Muscle layer of duodenum (tissue), 2 donors: Measurements from ENCODE around the gene ARHGAP45.

ENCODE experiments used
- H3K27ac ChIP-seq: one replicate; pipeline ENCODE4 v1.7.0; 2013; ENCODE audit warnings: mild to moderate bottlenecking, low read length
- H3K27me3 ChIP-seq: one replicate; pipeline ENCODE4 v1.7.0; 2013; ENCODE audit warnings: low read depth, mild to moderate bottlenecking, control low read depth, low read length
- H3K36me3 ChIP-seq, 2 donors: one replicate each; pipeline ENCODE4 v1.7.0; 2013; ENCODE audit warnings: low read length in 2 of 2, control low read depth in 1 of 2, mild to moderate bottlenecking in 1 of 2; ENCODE audit not compliant: insufficient read depth in 2 of 2, control insufficient read depth in 1 of 2
- H3K4me1 ChIP-seq, 2 donors: one replicate each; pipeline ENCODE4 v1.7.0; 2013; ENCODE audit warnings: low read length in 2 of 2, mild to moderate bottlenecking in 2 of 2, control low read depth in 1 of 2, moderate library complexity in 1 of 2; ENCODE audit not compliant: insufficient read depth in 2 of 2, control insufficient read depth in 1 of 2
- H3K4me3 ChIP-seq, 2 donors: one replicate each; pipeline ENCODE4 v1.7.0; 2013; ENCODE audit warnings: low read length in 2 of 2, low read depth in 1 of 2, mild to moderate bottlenecking in 1 of 2
- H3K9me3 ChIP-seq, 2 donors: one replicate each; pipeline ENCODE4 v1.7.0; 2013; ENCODE audit warnings: low read length in 2 of 2, control low read depth in 1 of 2, mild to moderate bottlenecking in 1 of 2; ENCODE audit not compliant: control insufficient read depth in 1 of 2
- donor health status: healthy.

The ARHGAP45 gene

GRCh38 chr19:1069009-1069779 lies 2.2 kb downstream of the ARHGAP45 start:
- Histone ChIP-seq H3K9me3 (no peaks in the 10 kb centered on the region), H3K36me3 (no peaks in the 10 kb centered on the region), H3K27me3 (peaks cover 26% of the 10 kb centered on the region), H3K4me1 (peaks cover 0 to 44% of the 10 kb centered on the region in 2 donors), H3K27ac (no peak overlapping the region), H3K4me3 (peak overlapping the region; percentile 39 to 59)

GRCh38 chr19:1070576-1070930 lies 3.6 kb downstream of the ARHGAP45 start:
- peaks cover under 1 to 32% of the 10 kb centered on the region in 2 donors for H3K4me1 ChIP-seq
- no peak overlapping the region for H3K4me3 ChIP-seq
- H3K27ac ChIP-seq, result no peak overlapping the region
- H3K27me3 ChIP-seq, result peaks cover 22% of the 10 kb centered on the region
- no peaks in the 10 kb centered on the region for H3K36me3 ChIP-seq
- no peaks in the 10 kb centered on the region for H3K9me3 ChIP-seq

DNA sequence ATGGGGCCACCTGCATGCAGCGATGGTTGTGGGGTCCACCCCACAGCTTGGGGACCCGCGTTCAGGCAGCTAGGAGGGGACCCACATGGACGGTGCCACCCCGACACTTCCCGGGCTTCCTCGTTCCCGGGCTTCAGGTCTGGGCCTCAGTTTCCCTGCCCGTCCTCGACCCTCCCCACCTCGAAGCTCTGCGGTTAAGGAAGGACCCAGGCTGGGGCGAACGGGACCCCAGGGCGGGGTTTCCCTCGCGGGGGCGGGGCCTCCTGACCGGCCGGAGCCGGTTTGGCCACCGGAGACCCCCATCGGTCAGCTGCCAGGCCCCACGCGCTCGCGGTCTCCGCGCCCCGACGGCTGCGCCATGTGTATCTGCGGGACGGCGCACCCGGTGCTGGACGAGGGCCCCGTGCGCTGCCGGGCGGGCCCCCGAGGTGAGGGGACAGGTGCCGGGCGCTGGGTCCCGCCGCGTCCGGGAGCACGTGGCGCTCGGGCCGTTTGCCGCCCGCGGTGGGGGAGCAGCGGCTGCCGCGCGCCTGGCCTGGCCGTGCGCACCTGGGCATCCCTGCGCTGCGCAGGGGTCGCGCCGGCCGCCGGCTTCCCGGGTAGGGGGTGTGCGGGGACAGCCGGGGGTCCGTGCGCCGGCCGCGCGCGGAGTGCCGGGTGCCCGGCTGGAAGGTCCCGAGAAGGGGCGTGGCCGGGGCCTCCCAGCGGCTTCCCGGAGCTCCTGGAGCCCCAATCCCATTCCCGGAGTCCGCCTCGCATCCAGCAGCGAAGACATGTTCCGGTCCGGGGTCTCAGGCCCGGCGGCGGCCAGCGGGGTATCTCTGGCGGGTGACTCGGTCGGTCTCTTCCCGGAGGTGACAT lies 4.2 kb downstream of the ARHGAP45 start:
- Histone ChIP-seq H3K4me1 (peaks cover 4 to 28% of the 10 kb centered on the region in 2 donors), H3K9me3 (no peaks in the 10 kb centered on the region), H3K27me3 (peaks cover 16% of the 10 kb centered on the region), H3K4me3 (no peak overlapping the region), H3K27ac (no peak overlapping the region), H3K36me3 (no peaks in the 10 kb centered on the region)

GRCh38 chr19:1072371-1073015 lies 5.5 kb downstream of the ARHGAP45 start:
- Histone ChIP-seq H3K4me3 (no peak overlapping the region), H3K9me3 (no peaks in the 10 kb centered on the region), H3K36me3 (no peaks in the 10 kb centered on the region), H3K4me1 (peaks cover 4 to 15% of the 10 kb centered on the region in 2 donors), H3K27me3 (peaks cover 13% of the 10 kb centered on the region), H3K27ac (no peak overlapping the region)

DNA sequence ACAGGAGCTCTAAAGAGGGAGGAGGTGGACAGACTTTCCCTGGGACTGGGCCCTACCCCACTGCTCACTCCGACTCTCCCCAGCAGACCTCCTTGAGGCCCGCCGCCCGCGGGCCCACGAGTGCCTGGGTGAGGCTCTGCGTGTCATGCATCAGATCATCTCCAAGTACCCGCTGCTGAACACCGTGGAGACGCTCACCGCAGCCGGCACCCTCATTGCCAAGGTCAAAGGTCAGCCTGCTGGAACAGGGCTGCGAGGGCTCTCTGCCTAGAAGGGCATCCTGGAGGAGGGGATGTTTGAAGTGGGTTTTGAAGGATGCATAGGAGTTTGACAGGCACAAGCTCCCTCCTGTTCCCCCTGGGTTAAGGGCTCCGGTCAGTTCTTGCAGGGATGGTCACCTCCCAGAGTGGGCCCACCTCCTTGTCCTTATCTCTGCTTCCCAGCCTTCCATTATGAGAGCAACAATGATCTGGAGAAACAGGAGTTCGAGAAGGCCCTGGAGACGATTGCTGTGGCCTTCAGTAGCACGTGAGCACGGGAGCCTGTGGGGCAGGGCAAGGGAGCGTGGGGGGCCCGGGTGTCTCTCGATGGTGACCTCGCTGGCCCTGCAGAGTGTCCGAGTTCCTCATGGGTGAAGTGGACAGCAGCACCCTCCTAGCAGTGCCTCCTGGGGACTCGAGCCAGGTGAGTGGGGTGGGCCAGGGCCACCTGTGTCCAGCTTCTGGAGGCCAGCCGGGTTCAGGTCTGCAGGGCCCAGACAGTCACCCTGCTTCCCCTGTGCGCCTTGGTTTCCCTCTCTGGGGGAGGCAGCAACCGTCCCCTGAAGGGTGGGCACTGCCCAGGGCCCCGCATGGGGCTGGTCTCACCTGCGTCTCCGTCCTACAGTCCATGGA lies 6.3 kb downstream of the ARHGAP45 start:
- no peak overlapping the region for H3K4me3 ChIP-seq
- no peak overlapping the region for H3K27ac ChIP-seq
- peaks cover 4 to 14% of the 10 kb centered on the region in 2 donors for H3K4me1 ChIP-seq
- peaks cover 13% of the 10 kb centered on the region for H3K27me3 ChIP-seq
- no peaks in the 10 kb centered on the region for H3K36me3 ChIP-seq
- no peaks in the 10 kb centered on the region for H3K9me3 ChIP-seq

GRCh38 chr19:1073956-1074517 lies 7.1 kb downstream of the ARHGAP45 start:
- Histone ChIP-seq H3K4me3 (no peak overlapping the region), H3K4me1 (peaks cover 4 to 14% of the 10 kb centered on the region in 2 donors), H3K36me3 (no peaks in the 10 kb centered on the region), H3K9me3 (no peaks in the 10 kb centered on the region), H3K27me3 (peaks cover 7% of the 10 kb centered on the region), H3K27ac (no peak overlapping the region)

DNA sequence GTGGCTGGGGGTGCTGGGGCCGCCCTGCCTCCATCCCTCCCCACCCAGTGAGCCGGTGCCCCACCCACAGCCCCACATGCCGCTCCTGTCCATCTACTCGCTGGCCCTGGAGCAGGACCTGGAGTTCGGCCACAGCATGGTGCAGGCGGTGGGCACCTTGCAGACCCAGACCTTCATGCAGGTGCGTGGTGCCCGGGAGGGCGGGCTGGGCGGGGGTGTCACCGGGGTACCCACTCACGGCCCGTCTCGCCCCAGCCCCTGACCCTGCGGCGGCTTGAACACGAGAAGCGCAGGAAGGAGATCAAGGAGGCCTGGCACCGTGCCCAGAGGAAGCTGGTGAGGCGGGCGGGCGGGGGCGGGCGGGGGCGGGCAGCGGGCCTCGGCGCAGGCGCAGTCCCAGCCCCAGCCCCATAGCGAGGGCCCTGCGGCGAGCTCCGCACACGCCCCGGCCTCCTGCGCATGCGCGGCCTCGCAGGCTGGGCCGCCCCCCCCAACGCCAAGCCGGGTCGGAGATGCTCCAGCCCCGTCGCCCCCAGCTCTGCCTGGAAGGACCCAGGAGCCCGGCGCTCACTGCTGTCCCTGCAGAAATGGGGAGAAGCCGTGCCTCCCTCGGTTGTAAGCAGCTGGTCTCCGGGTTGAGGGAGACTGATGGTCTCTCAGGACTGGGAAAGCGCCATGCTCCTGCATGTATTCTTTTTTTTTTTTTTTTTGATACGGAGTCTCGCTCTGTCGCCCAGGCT lies 7.7 kb downstream of the ARHGAP45 start:
- no peak overlapping the region for H3K27ac ChIP-seq
- H3K4me3 ChIP-seq, result no peak overlapping the region
- peaks cover 7% of the 10 kb centered on the region for H3K27me3 ChIP-seq
- no peaks in the 10 kb centered on the region for H3K9me3 ChIP-seq
- H3K36me3 ChIP-seq, result no peaks in the 10 kb centered on the region
- H3K4me1 ChIP-seq, result peaks cover 4 to 9% of the 10 kb centered on the region in 2 donors

DNA sequence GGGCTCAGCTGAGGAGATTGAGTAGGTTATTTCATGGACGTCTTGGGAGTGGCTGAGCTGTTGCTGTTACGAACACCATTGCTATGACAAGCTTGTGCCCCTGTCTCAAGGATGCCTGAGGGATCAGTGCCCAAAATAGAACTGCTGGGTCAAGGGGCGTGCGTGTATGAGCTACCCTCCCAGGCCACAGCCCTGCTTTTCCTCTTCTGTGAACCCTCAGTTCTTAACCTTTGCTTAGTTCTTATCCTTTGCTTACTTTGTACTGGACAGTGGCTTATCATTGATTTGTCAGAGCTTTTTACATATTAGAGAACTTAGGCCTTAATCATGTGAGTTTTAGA lies 9.0 kb downstream of the ARHGAP45 start:
- Histone ChIP-seq H3K27me3 (peaks cover 3% of the 10 kb centered on the region), H3K27ac (no peak overlapping the region), H3K4me3 (no peak overlapping the region), H3K9me3 (no peaks in the 10 kb centered on the region), H3K4me1 (peaks cover 4 to 6% of the 10 kb centered on the region in 2 donors), H3K36me3 (no peaks in the 10 kb centered on the region)

DNA sequence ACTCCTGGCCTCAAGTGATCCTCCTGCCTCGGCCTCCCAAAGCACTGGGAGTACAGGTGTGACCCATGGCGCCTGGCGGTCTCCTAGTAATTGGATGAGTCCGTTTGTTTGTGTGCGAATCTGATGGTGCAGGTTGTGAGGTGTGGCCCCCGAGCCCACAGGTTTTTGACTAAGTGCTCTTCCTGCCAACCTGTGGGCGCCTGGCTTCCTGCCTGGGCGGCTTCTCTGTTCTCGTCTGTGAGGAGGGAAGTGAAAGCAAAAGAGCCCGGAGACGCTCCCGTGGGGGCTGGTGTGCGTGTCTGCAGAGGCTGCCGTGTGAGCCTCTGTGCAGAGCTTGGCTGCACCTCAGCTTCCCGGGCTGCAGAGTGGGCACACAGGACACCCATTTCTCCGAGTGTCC lies 10.0 kb downstream of the ARHGAP45 start:
- H3K9me3 ChIP-seq, result no peaks in the 10 kb centered on the region
- H3K4me1 ChIP-seq, result peaks cover 0 to 4% of the 10 kb centered on the region in 2 donors
- H3K27ac ChIP-seq, result no peak overlapping the region
- peaks cover 3% of the 10 kb centered on the region for H3K27me3 ChIP-seq
- H3K4me3 ChIP-seq, result no peak overlapping the region
- no peaks in the 10 kb centered on the region for H3K36me3 ChIP-seq

- Histone ChIP-seq H3K27ac (no peak overlapping the region), H3K27me3 (no peaks in the 10 kb centered on the region), H3K9me3 (no peaks in the 10 kb centered on the region), H3K36me3 (no peaks in the 10 kb centered on the region), H3K4me3 (no peak overlapping the region), H3K4me1 (peaks cover 4 to 8% of the 10 kb centered on the region in 2 donors)
Measured at GRCh38 chr19:1079566-1080111, 12.7 kb downstream of the ARHGAP45 start.
